Inferior parietal cortex (tissue), 1 donor: Measurements from ENCODE around the gene TECPR2.
"Not testable (repeated sequence)": the region's sequence is repeated elsewhere in the genome, so short reads cannot be mapped to it uniquely, and the experiment has no call there.

ENCODE experiments used
- DNase-seq: peaks from one replicate; pipeline ENCODE4 v3.0.0-alpha.2; 2016; ENCODE audit errors: extremely low spot score

TECPR2 gene

GRCh38 chr14:102362545-102363181, at the start of gene TECPR2, which contains the start of gene CINP:
TECPR2 (plus strand) TSS chr14:102362941; CDS start chr14:102376722, 13,781 bp downstream.
CINP (minus strand) TSS chr14:102362890; CDS start chr14:102362851, 39 bp downstream.
- peak; percentile 92 for DNase-seq

GRCh38 chr14:102314242-102315011, 48.3 kb upstream of the TECPR2 start:
- peak; percentile 84 for DNase-seq

GRCh38 chr14:102315121-102315520, 47.6 kb upstream of the TECPR2 start:
- DNase-seq: no peak

GRCh38 chr14:102316338-102316742, 46.4 kb upstream of the TECPR2 start:
- DNase-seq: no peak

- DNase-seq: peak; percentile 92
Measured at GRCh38 chr14:102316743-102317563, 45.8 kb upstream of the TECPR2 start.

GRCh38 chr14:102317564-102318248, 45.0 kb upstream of the TECPR2 start:
- no peak for DNase-seq

GRCh38 chr14:102318781-102319276, 43.9 kb upstream of the TECPR2 start:
- DNase-seq: no peak

GRCh38 chr14:102319351-102320032, 43.2 kb upstream of the TECPR2 start, which contains the start of gene ZNF839:
ZNF839 (plus strand) TSS chr14:102319746; CDS start chr14:102319766, 20 bp downstream.
- peak; percentile 88 for DNase-seq

GRCh38 chr14:102320033-102320660, 42.6 kb upstream of the TECPR2 start:
- DNase-seq: no peak

- DNase-seq: no peak
Measured at GRCh38 chr14:102320671-102321455, 41.9 kb upstream of the TECPR2 start.

- no peak for DNase-seq
Measured at GRCh38 chr14:102321456-102322422, 41.0 kb upstream of the TECPR2 start.

GRCh38 chr14:102323102-102323501, 39.6 kb upstream of the TECPR2 start:
- DNase-seq: peak; percentile 80

GRCh38 chr14:102325791-102326345, 36.9 kb upstream of the TECPR2 start:
- no peak for DNase-seq

GRCh38 chr14:102326583-102326982, 36.2 kb upstream of the TECPR2 start:
- no peak for DNase-seq

- not testable (repeated sequence) for DNase-seq
Measured at GRCh38 chr14:102329381-102329780, 33.4 kb upstream of the TECPR2 start.

- DNase-seq: no peak
Measured at GRCh38 chr14:102330806-102331205, 31.9 kb upstream of the TECPR2 start.

- no peak for DNase-seq
Measured at GRCh38 chr14:102333390-102333789, 29.4 kb upstream of the TECPR2 start.
